BJ (cell line): ENCODE measurements around the gene SSTR3. TPM values are rescaled to one million over a fixed set of nuclear protein-coding genes. Genes with fewer than 3 reads are reported as not detected.

Source experiments
- CTCF ChIA-PET: fragments of 350-600 bp; formaldehyde crosslinking; extraction: SDS; loops from one replicate; lab custom pipeline; 2021; ENCODE audit warnings: antibody characterized with exemption, inconsistent platforms; lab: Yijun Ruan, JAX
- POLR2A ChIA-PET: fragments of 300-600 bp; sonication (Branson Sonifier 250); formaldehyde crosslinking; extraction: SDS; loops from one replicate; lab custom pipeline; 2021; ENCODE audit warnings: antibody characterized with exemption; lab: Charles Lee
- DNase-seq: peaks from one replicate; pipeline ENCODE4 v3.0.0-alpha.2; 2011; ENCODE audit warnings: low read depth
- H3K27me3 ChIP-seq: 2 replicates; pipeline ENCODE4 v1.6.0; 2011; ENCODE audit warnings: low read length; ENCODE audit not compliant: control insufficient read depth, insufficient read depth
- H3K36me3 ChIP-seq: 2 replicates; pipeline ENCODE4 v1.5.1; 2011; ENCODE audit warnings: low read length; ENCODE audit not compliant: control insufficient read depth, insufficient read depth
- H3K4me3 ChIP-seq: 2 replicates; pipeline ENCODE4 v1.5.1; 2011; ENCODE audit warnings: low read depth, mild to moderate bottlenecking, control low read depth, low read length
- polyA plus RNA-seq: library from polyadenylated mRNA; depleted of rRNA; stranded (reverse); fragments of >200 nt; gene quantifications from 2 replicates; pipeline ENCODE4 v1.2.3, GENCODE V29; 2011
- TF ChIP-seq, protein P1 (sequence below): IDR thresholded peaks from 2 replicates; pipeline ENCODE4 v1.5.1; 2011; ENCODE audit warnings: low read depth, mild to moderate bottlenecking, control low read depth, inconsistent platforms, low read length, moderate library complexity; ENCODE audit not compliant: insufficient read depth

SSTR3 gene
- polyA plus RNA-seq, 1 experiment, result not detected

DNA sequence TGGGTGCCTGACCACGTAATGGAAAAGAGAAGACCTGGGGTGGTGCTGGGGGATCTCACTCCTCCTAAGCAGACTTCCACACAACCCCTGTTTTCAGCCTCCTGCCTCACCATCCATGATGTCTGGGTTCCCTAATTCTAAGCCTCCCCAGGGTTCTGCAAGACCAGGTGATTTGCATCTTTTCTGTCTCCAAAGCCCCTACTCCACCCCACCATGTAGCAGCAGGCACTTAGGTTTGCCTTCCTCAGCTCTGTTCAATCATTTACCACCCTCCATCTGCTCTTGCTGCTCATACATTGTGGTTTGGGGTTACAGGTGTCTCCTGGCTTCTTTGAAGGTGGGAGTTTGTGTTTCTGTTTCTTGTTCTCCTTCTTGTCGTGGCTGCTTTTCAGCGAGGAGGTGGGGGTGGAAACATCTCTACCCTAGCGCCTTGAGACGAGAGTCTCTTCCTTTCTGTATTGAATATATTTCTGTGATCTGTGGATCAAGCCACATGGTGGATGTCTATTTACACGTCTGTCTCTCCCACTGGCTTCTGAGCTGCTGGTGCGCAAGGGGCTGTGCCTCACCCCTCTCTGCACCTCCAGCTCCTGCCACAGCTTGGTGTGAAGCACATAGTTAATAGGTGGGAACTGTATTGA lies 6.6 kb upstream of the SSTR3 start:
- H3K36me3 ChIP-seq, result no peaks in the 10 kb centered on the region
- no peak for DNase-seq
- H3K27me3 ChIP-seq, result peaks cover 10% of the 10 kb centered on the region
- ChIA-PET POLR2A (no interaction called here), CTCF (interaction anchor here (5.5 kb wide), 1 partner anchor 20 kb away, joined by 25 read pairs; no protein-coding TSS in a partner anchor)
- H3K4me3 ChIP-seq, result no peak overlapping the region
- TF ChIP-seq, protein P1, sequence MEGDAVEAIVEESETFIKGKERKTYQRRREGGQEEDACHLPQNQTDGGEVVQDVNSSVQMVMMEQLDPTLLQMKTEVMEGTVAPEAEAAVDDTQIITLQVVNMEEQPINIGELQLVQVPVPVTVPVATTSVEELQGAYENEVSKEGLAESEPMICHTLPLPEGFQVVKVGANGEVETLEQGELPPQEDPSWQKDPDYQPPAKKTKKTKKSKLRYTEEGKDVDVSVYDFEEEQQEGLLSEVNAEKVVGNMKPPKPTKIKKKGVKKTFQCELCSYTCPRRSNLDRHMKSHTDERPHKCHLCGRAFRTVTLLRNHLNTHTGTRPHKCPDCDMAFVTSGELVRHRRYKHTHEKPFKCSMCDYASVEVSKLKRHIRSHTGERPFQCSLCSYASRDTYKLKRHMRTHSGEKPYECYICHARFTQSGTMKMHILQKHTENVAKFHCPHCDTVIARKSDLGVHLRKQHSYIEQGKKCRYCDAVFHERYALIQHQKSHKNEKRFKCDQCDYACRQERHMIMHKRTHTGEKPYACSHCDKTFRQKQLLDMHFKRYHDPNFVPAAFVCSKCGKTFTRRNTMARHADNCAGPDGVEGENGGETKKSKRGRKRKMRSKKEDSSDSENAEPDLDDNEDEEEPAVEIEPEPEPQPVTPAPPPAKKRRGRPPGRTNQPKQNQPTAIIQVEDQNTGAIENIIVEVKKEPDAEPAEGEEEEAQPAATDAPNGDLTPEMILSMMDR, result no peak

DNA sequence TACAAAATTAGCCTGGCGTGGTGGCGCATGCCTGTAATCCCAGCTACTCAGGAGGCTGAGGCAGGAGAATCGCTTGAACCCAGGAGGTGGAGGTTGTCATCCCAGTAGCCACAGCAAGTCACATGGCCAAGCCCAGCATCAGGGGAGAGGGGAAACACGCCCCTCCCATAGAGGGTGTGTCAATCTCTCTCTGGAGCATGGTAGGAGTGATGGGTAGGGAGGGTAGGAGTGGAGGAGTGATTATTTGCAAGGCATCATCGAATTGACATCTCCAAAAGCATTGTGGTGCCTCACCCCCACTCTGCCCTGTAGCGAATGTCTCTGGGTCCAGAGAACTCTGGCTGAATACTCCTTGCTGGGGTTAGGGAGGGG lies 6.1 kb upstream of the SSTR3 start:
- Histone ChIP-seq H3K4me3 (no peak overlapping the region), H3K27me3 (peaks cover 15% of the 10 kb centered on the region), H3K36me3 (no peaks in the 10 kb centered on the region)
- DNase-seq, result no peak
- TF ChIP-seq, protein P1, result no peak
- POLR2A ChIA-PET, result no interaction called here
- CTCF ChIA-PET, result interaction anchor here (5.5 kb wide), 1 partner anchor 19 kb away, joined by 25 read pairs; no protein-coding TSS in a partner anchor

DNA sequence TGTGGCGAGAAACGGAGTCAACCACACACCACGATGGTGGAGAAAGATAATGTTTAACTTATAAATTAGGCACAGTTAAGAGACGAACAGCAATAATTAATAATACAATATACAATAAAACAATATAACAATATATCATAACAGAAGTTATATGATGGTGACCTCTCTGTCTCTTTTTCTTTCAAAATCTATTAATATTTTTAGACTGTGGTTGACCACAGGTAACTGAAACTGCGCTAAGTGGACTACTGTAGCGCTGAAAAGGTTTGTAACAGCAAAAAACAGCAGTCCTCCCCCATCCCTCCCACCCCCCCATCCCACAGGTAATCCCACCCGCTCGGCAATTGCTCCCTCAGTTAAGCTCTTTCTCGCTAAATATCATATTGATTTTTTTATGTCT lies 3.6 kb upstream of the SSTR3 start:
- Histone ChIP-seq H3K4me3 (no peak overlapping the region), H3K27me3 (peaks cover 20% of the 10 kb centered on the region), H3K36me3 (no peaks in the 10 kb centered on the region)
- ChIA-PET POLR2A (no interaction called here), CTCF (interaction anchor here (5.5 kb wide), 1 partner anchor 17 kb away, joined by 25 read pairs; no protein-coding TSS in a partner anchor)
- DNase-seq, result no peak
- TF ChIP-seq, protein P1, result no peak

DNA sequence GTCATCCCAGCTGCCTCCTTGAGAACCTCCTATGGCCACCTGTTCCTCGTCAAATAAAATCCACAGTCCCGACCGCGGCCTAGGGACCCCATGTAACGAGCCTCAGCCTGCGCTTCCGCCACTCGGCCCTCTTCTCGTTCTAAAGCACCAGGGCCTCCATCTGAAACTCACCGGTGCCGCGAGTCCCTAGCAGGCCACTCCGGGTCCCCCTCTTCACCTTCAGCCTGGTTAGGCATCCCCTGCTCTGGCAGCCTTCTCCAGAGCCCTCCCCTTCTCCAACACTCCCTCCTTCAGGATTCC lies 2.4 kb upstream of the SSTR3 start:
- POLR2A ChIA-PET, result no interaction called here
- Histone ChIP-seq H3K4me3 (no peak overlapping the region), H3K27me3 (peaks cover 22% of the 10 kb centered on the region), H3K36me3 (no peaks in the 10 kb centered on the region)
- TF ChIP-seq, protein P1, result no peak
- CTCF ChIA-PET, result interaction anchor here (5.5 kb wide), 1 partner anchor 15 kb away, joined by 25 read pairs; no protein-coding TSS in a partner anchor
- DNase-seq, result no peak

DNA sequence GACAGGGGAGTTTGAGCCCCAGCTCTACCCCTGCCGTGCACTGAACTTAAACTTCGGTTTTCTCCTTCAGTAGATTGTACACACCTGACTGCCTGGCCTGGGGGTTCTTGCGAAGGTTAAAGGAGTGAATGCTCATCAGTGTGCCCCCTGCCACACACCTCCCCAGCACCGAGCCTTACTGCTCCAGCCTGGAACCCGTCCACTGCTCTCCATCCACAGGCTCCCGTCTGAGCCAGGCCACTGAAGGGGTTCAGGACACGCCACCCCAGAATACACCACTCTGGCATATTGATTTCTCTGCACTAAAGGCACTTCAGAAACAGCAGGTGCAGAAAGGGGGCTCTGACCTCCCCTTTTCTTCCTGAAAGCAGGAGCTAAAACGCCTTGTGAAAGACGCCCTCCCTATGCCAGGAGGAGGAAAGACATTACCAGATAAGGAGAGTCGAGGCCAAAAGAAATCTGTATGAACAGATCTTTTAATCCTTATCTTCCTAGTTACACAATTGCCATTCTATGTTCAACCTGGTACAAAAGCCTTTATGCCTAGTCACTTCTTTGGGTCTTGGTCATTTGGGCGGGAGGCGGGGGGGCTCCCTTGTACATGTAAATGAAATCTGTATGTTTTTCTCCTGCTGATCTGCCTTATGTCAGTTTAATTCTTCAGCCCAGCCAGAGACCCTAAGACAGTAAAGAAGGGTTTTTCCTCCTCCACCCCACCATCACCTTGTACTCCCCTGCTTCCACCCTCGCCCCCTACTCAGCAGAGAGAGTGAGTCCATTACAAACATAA lies 1.9 kb upstream of the SSTR3 start:
- ChIA-PET CTCF (interaction anchor here (1.0 to 5.5 kb wide), 2 partner anchors 15 kb away, joined by 4 to 25 read pairs; no protein-coding TSS in a partner anchor), POLR2A (no interaction called here)
- H3K27me3 ChIP-seq, result peaks cover 23% of the 10 kb centered on the region
- DNase-seq, result no peak
- H3K4me3 ChIP-seq, result no peak overlapping the region
- TF ChIP-seq, protein P1, result no peak
- no peaks in the 10 kb centered on the region for H3K36me3 ChIP-seq
